HG02642 (cell line): Measurements from ENCODE around the gene GPR3.
"Not testable (repeated sequence)": the region's sequence is repeated elsewhere in the genome, so short reads cannot be mapped to it uniquely, and the experiment has no call there.

ENCODE experiments used
- ATAC-seq: cut with Tn5 transposase; IDR thresholded peaks from one replicate; pipeline ENCODE4 v1.9.1; 2021; ENCODE audit warnings: mild to moderate bottlenecking; ENCODE audit not compliant: unreplicated experiment, poor library complexity

The GPR3 gene

GRCh38 chr1:27374362-27375086 is 17.9 kb upstream of the GPR3 start, which contains the start of gene FCN3:
Gene FCN3, minus strand, starts transcription at chr1:27374824. Its CDS starts 6 bp downstream, at chr1:27374818.
- ATAC-seq = no peak

- no peak for ATAC-seq
These were observed 14.5 kb upstream of the GPR3 start for GRCh38 chr1:27377760-27378495.

GRCh38 chr1:27379564-27380122 is 12.8 kb upstream of the GPR3 start:
- no peak for ATAC-seq

- ATAC-seq = no peak
These were observed 12.2 kb upstream of the GPR3 start for GRCh38 chr1:27380224-27380623.

- no peak for ATAC-seq
These were observed 11.4 kb upstream of the GPR3 start for GRCh38 chr1:27380766-27381733.

GRCh38 chr1:27381969-27382762 is 10.3 kb upstream of the GPR3 start:
- ATAC-seq = no peak

GRCh38 chr1:27383039-27383605 is 9.3 kb upstream of the GPR3 start, which contains the start of gene CD164L2:
Gene CD164L2, minus strand, starts transcription at chr1:27383333. Its CDS starts 94 bp downstream, at chr1:27383239.
- ATAC-seq = no peak

- ATAC-seq = no peak
These were observed 8.8 kb upstream of the GPR3 start for GRCh38 chr1:27383661-27384060.

- ATAC-seq = not testable (repeated sequence)
These were observed 7.6 kb upstream of the GPR3 start for GRCh38 chr1:27384797-27385196.

GRCh38 chr1:27388337-27389005 is 4.0 kb upstream of the GPR3 start:
- ATAC-seq = no peak

- ATAC-seq = no peak
These were observed 819 bp upstream of the GPR3 start for GRCh38 chr1:27391511-27392095.

- ATAC-seq = no peak
These were observed 585 bp downstream of the GPR3 start for GRCh38 chr1:27392778-27393635.

- ATAC-seq = no peak
These were observed 1.3 kb downstream of the GPR3 start for GRCh38 chr1:27393641-27394281.

GRCh38 chr1:27394282-27394658 is 1.8 kb downstream of the GPR3 start:
- no peak for ATAC-seq

- ATAC-seq = no peak
These were observed 2.5 kb downstream of the GPR3 start for GRCh38 chr1:27394925-27395324.

GRCh38 chr1:27395441-27396195 is 3.2 kb downstream of the GPR3 start:
- ATAC-seq = peak; percentile 36
